MM.1S (cell line): ENCODE results near the gene SLC43A3.

Experiments
- DNase-seq: peaks from one replicate; pipeline ENCODE4 v3.0.0-alpha.2; 2015
- H2AFZ ChIP-seq: fragments of 300-600 bp; sonication (generic); 2 replicates; pipeline ENCODE4 v1.6.0; 2016; ENCODE audit warnings: antibody characterized with exemption, low read length
- H3F3A ChIP-seq: fragments of 300-600 bp; sonication (generic); 2 replicates; pipeline ENCODE4 v1.6.1; 2016; ENCODE audit warnings: mild to moderate bottlenecking, antibody characterized with exemption, low read length, moderate library complexity, mixed read lengths; ENCODE audit not compliant: insufficient read depth
- H3K27ac ChIP-seq: fragments of 300-600 bp; sonication (generic); 2 replicates; pipeline ENCODE4 v1.5.1; 2016; ENCODE audit warnings: mild to moderate bottlenecking, low read length
- H3K27me3 ChIP-seq: fragments of 300-600 bp; sonication (generic); replicated peaks from 2 replicates; pipeline ENCODE4 v1.6.0; 2016; ENCODE audit warnings: low read length; ENCODE audit not compliant: insufficient read depth
- H3K36me3 ChIP-seq: fragments of 300-600 bp; sonication (generic); replicated peaks from 2 replicates; pipeline ENCODE4 v1.6.1; 2016; ENCODE audit warnings: mild to moderate bottlenecking, low read length, mixed read lengths; ENCODE audit not compliant: insufficient read depth
- H3K4me1 ChIP-seq: fragments of 300-600 bp; sonication (generic); 2 replicates; pipeline ENCODE4 v1.6.1; 2016; ENCODE audit warnings: low read length, mixed read lengths
- H3K4me2 ChIP-seq: fragments of 300-600 bp; sonication (generic); 2 replicates; pipeline ENCODE4 v1.6.0; 2016; ENCODE audit warnings: low read depth, low read length
- H3K4me3 ChIP-seq: fragments of 300-600 bp; sonication (generic); 2 replicates; pipeline ENCODE4 v1.5.1; 2016; ENCODE audit warnings: low read length, mixed read lengths
- H3K79me2 ChIP-seq: fragments of 300-600 bp; sonication (generic); 2 replicates; pipeline ENCODE4 v1.6.1; 2016; ENCODE audit warnings: mixed run types, low read length, mixed read lengths
- H3K9ac ChIP-seq: fragments of 300-600 bp; sonication (generic); 2 replicates; pipeline ENCODE4 v1.6.1; 2016; ENCODE audit warnings: low read length, mixed read lengths
- H3K9me2 ChIP-seq: fragments of 300-600 bp; sonication (generic); replicated peaks from 2 replicates; pipeline ENCODE4 v1.6.1; 2016; ENCODE audit warnings: mild to moderate bottlenecking, low read length, mixed read lengths; ENCODE audit not compliant: insufficient read depth
- H3K9me3 ChIP-seq: fragments of 300-600 bp; sonication (generic); replicated peaks from 2 replicates; pipeline ENCODE4 v1.6.1; 2016; ENCODE audit warnings: mild to moderate bottlenecking, low read length, mixed read lengths; ENCODE audit not compliant: insufficient read depth
- H4K20me1 ChIP-seq: fragments of 300-600 bp; sonication (generic); 2 replicates; pipeline ENCODE4 v1.6.1; 2016; ENCODE audit warnings: mild to moderate bottlenecking, low read length, moderate library complexity, mixed read lengths; ENCODE audit not compliant: insufficient read depth
- EZH2 ChIP-seq: fragments of 300-600 bp; sonication (generic); optimal IDR thresholded peaks from 2 replicates; pipeline ENCODE3; 2017; ENCODE audit warnings: low read depth, mild to moderate bottlenecking, antibody characterized with exemption, low read length, mixed read lengths
- EZH2phosphoT487 ChIP-seq: fragments of 300-600 bp; sonication (generic); IDR thresholded peaks from 2 replicates; pipeline ENCODE4 v1.6.1; 2018; ENCODE audit warnings: antibody characterized with exemption, low read length
- TF ChIP-seq, protein P1 (sequence below): fragments of 300-600 bp; sonication (generic); IDR thresholded peaks from 2 replicates; pipeline ENCODE4 v1.5.1; 2016; ENCODE audit warnings: antibody characterized with exemption, low read length, mixed read lengths

Gene SLC43A3

DNA sequence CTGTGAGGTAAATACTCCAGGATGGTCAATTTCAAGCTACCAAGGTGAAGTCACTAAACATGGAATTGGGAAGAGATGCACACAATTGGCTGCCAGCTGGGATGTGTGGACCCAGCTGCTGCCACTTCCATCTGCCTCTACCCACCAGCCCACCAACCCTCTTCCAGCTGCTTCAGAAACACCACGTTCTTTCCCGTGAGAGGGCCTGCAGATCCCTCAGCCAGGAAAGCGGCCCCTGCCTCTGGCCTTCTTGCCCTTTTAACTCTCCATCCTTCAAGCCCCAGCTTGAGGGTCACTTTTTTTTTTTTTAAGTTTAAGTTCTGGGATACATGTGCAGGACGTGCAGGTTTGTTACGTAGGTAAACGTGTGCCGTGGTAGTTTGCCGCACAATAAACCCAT lies 65.9 kb downstream of the SLC43A3 start:
- H3K9me2 ChIP-seq, result no peaks in the 10 kb centered on the region
- H2AFZ ChIP-seq, result no peak overlapping the region
- no peak overlapping the region for H3K9ac ChIP-seq
- no peaks in the 10 kb centered on the region for H3F3A ChIP-seq
- no peak overlapping the region for H3K27ac ChIP-seq
- no peak overlapping the region for H3K4me3 ChIP-seq
- no peaks in the 10 kb centered on the region for H4K20me1 ChIP-seq
- H3K36me3 ChIP-seq, result no peaks in the 10 kb centered on the region
- H3K27me3 ChIP-seq, result no peaks in the 10 kb centered on the region
- TF ChIP-seq EZH2phosphoT487, result no peak
- TF ChIP-seq EZH2, result no peak
- TF ChIP-seq, protein P1, sequence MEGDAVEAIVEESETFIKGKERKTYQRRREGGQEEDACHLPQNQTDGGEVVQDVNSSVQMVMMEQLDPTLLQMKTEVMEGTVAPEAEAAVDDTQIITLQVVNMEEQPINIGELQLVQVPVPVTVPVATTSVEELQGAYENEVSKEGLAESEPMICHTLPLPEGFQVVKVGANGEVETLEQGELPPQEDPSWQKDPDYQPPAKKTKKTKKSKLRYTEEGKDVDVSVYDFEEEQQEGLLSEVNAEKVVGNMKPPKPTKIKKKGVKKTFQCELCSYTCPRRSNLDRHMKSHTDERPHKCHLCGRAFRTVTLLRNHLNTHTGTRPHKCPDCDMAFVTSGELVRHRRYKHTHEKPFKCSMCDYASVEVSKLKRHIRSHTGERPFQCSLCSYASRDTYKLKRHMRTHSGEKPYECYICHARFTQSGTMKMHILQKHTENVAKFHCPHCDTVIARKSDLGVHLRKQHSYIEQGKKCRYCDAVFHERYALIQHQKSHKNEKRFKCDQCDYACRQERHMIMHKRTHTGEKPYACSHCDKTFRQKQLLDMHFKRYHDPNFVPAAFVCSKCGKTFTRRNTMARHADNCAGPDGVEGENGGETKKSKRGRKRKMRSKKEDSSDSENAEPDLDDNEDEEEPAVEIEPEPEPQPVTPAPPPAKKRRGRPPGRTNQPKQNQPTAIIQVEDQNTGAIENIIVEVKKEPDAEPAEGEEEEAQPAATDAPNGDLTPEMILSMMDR, result no peak
- H3K79me2 ChIP-seq, result no peaks in the 10 kb centered on the region
- no peaks in the 10 kb centered on the region for H3K9me3 ChIP-seq
- no peak for DNase-seq
- H3K4me2 ChIP-seq, result no peak overlapping the region
- no peaks in the 10 kb centered on the region for H3K4me1 ChIP-seq

DNA sequence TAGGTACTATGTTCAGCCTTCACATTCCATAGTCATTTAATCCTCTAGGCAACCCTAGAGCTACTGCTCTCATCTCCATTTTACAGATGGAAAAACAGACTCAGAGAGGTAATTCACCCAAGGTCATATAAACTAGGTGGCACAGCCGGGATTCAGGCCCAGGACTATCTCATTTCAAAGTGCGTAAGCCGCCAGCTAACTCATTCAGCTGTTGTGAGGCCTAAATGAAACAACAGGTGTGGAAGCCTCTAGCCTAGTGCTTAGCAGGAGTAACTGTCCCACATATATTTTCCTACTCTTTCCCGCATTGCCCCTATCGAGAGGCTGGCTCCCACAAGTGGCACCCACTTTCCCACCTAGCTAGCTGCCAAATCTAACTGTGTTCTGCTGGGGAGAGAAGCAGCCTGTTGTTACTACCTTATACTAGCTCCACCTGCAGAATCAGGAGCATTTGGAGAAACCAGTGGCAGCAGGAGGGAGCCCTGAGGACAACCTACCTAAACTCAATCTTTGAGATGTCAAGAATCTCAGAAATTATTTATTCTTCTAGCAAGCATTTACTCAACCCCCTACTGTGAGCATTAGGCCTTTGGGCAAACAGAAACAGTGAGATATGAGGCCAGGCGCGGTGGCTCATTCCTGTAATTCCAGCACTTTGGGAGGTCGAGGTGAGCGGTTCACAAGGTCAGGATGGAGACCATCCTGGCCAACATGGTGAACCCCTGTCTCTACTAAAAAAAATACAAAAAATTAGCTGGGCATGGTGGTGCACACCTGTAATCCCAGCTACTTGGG lies 66.8 kb downstream of the SLC43A3 start:
- H3K36me3 ChIP-seq, result no peaks in the 10 kb centered on the region
- no peak for DNase-seq
- H3K9me3 ChIP-seq, result no peaks in the 10 kb centered on the region
- TF ChIP-seq EZH2phosphoT487 (no peak), EZH2 (no peak)
- TF ChIP-seq, protein P1, result no peak
- no peaks in the 10 kb centered on the region for H3F3A ChIP-seq
- H3K4me2 ChIP-seq, result no peak overlapping the region
- H2AFZ ChIP-seq, result no peak overlapping the region
- H3K9ac ChIP-seq, result no peak overlapping the region
- H3K9me2 ChIP-seq, result no peaks in the 10 kb centered on the region
- no peaks in the 10 kb centered on the region for H3K4me1 ChIP-seq
- no peak overlapping the region for H3K27ac ChIP-seq
- no peaks in the 10 kb centered on the region for H4K20me1 ChIP-seq
- H3K4me3 ChIP-seq, result no peak overlapping the region
- no peaks in the 10 kb centered on the region for H3K79me2 ChIP-seq
- H3K27me3 ChIP-seq, result no peaks in the 10 kb centered on the region

DNA sequence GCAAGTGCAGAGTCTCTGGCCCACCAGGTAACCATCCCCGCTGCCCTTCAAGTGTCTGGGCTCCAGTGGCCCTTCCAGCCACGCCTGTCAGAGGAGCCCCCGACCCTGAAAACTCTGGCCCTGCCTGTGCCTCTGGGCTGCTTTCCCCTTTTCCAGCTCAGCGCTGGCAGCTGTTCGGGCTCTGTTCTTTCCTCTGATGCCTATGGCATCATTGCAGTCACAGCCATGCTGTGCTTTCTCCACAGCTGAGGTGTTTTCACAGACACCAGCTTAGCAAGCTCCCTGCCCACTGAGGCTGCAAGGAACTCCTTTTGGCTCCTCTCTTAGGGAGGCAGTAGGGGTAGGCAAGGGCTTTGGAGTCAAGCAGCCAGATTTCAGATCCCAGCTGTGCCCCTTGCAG lies 67.5 kb downstream of the SLC43A3 start:
- Histone ChIP-seq H3K79me2 (no peaks in the 10 kb centered on the region), H3K9ac (no peak overlapping the region), H3K27ac (no peak overlapping the region), H2AFZ (no peak overlapping the region), H3K4me3 (no peak overlapping the region), H3K4me1 (no peaks in the 10 kb centered on the region), H3F3A (no peaks in the 10 kb centered on the region), H3K4me2 (no peak overlapping the region), H3K9me2 (no peaks in the 10 kb centered on the region), H3K36me3 (no peaks in the 10 kb centered on the region), H3K27me3 (no peaks in the 10 kb centered on the region), H3K9me3 (no peaks in the 10 kb centered on the region), H4K20me1 (no peaks in the 10 kb centered on the region)
- no peak for DNase-seq
- TF ChIP-seq, protein P1, result no peak
- TF ChIP-seq EZH2phosphoT487, result no peak
- no peak for TF ChIP-seq EZH2
